HepG2 (cell line): ENCODE measurements around the gene AGAP1. TPM values are rescaled to one million over a fixed set of nuclear protein-coding genes. Genes with fewer than 3 reads are reported as not detected.
A peak's percentile ranks its signal among the peaks of the same experiment; 100 is the strongest.

Experiments used
- ATAC-seq: fragments of 200-7000 bp; cut with Tn5 transposase; 3 replicates; pipeline ENCODE4 v1.9.1; 2020; ENCODE audit warnings: mild to moderate bottlenecking, moderate library complexity
- BruUV-seq: library from RNA; stranded (reverse); fragments of 400-500 nt; replicated peaks from 2 replicates; lab custom pipeline; 2021; lab: Mats Ljungman, UMichigan
- CTCF ChIA-PET: fragments of 300-600 bp; formaldehyde crosslinking; extraction: SDS; loops from one replicate; lab custom pipeline; 2021; ENCODE audit warnings: low total read pairs, inconsistent platforms, low intra/inter-chr PET ratio; lab: Yijun Ruan, JAX
- POLR2A ChIA-PET: fragments of 350-600 bp; sonication (Branson Sonifier 250); formaldehyde crosslinking; loops from one replicate; lab custom pipeline; 2020; ENCODE audit warnings: antibody characterized with exemption, inconsistent platforms; lab: Yijun Ruan, JAX
- DNase-seq: peaks from one replicate; pipeline ENCODE4 v3.0.0-alpha.2; 2015; ENCODE audit warnings: low spot score
- FAIRE-seq: peaks from 3 replicates; lab custom pipeline; 2011; peaks lifted over from hg19 to GRCh38; lab: Jason Lieb, UNC
- H2AFZ ChIP-seq: one replicate; pipeline ENCODE4 v1.6.1; 2011; ENCODE audit warnings: low read length, inconsistent platforms
- H3K27ac ChIP-seq: fragments of 300-600 bp; 3 replicates; pipeline ENCODE4 v1.8.0; 2011; ENCODE audit warnings: mixed run types, mild to moderate bottlenecking, mixed read lengths, low read length, inconsistent platforms; ENCODE audit not compliant: insufficient read depth; ENCODE audit errors: extremely low read length
- H3K27me3 ChIP-seq, 2 experiments: fragments of 200-600 bp in 1 of 2; 2 replicates in 1 of 2; 3 replicates in 1 of 2; pipeline versions ENCODE4 v1.6.0 to v1.8.0; 2011; ENCODE audit warnings: low read length in 2 of 2, mild to moderate bottlenecking in 2 of 2, moderate library complexity in 2 of 2, inconsistent platforms in 1 of 2; ENCODE audit not compliant: insufficient read depth in 2 of 2, control insufficient read depth in 1 of 2
- H3K36me3 ChIP-seq, 2 experiments: fragments of 200-600 bp in 1 of 2; replicated peaks in 1 of 2; 2 replicates in 1 of 2; 3 replicates in 1 of 2; pipeline versions ENCODE4 v1.5.1 to v1.8.0; 2011; ENCODE audit warnings: low read length in 2 of 2, inconsistent platforms in 1 of 2; ENCODE audit not compliant: insufficient read depth in 2 of 2, control insufficient read depth in 1 of 2
- H3K4me1 ChIP-seq: 2 replicates; pipeline ENCODE4 v1.5.1; 2012; ENCODE audit warnings: low read length, inconsistent platforms; ENCODE audit not compliant: insufficient read depth
- H3K4me2 ChIP-seq: 2 replicates; pipeline ENCODE4 v1.6.0; 2011; ENCODE audit warnings: low read depth, low read length, inconsistent platforms
- H3K4me3 ChIP-seq, 3 experiments: fragments of 200-600 bp in 1 of 3; sonication (generic), shearing (Covaris generic) in 1 of 3; replicated peaks in 1 of 3; 2 replicates each; pipeline ENCODE4 v1.5.1; 2011 to 2016; ENCODE audit warnings: low read length in 3 of 3, inconsistent platforms in 2 of 3, low read depth in 2 of 3, mild to moderate bottlenecking in 2 of 3, control low read depth in 1 of 3, mixed read lengths in 1 of 3; ENCODE audit not compliant: insufficient read depth in 1 of 3
- H3K79me2 ChIP-seq: one replicate; pipeline ENCODE4 v1.6.1; 2011; ENCODE audit warnings: low read length, inconsistent platforms; ENCODE audit not compliant: insufficient read depth
- H3K9ac ChIP-seq: 2 replicates; pipeline ENCODE4 v1.6.0; 2011; ENCODE audit warnings: mild to moderate bottlenecking, low read depth, low read length, inconsistent platforms; ENCODE audit not compliant: insufficient read depth
- H3K9me3 ChIP-seq: 2 replicates; pipeline ENCODE4 v1.5.1; 2012; ENCODE audit warnings: mild to moderate bottlenecking, low read length
- H4K20me1 ChIP-seq: 2 replicates; pipeline ENCODE4 v1.6.0; 2011; ENCODE audit warnings: inconsistent platforms, mild to moderate bottlenecking, low read length, moderate library complexity; ENCODE audit not compliant: insufficient read depth
- BCL3 ChIP-seq: sonication (generic); formaldehyde crosslinking; IDR thresholded peaks from 2 replicates; pipeline ENCODE4 v1.5.1; 2020; ENCODE audit warnings: mild to moderate bottlenecking, missing genetic modification reagents, moderate library complexity
- ELF4 ChIP-seq: sonication (generic); formaldehyde crosslinking; IDR thresholded peaks from 2 replicates; pipeline ENCODE4 v1.5.0; 2020; ENCODE audit warnings: missing genetic modification reagents, mild to moderate bottlenecking, moderate library complexity, borderline replicate concordance
- HMG20A ChIP-seq: IDR thresholded peaks from 2 replicates; pipeline ENCODE4 v1.6.1; 2016; ENCODE audit warnings: borderline replicate concordance
- NFAT5 ChIP-seq: sonication (generic); formaldehyde crosslinking; IDR thresholded peaks from 2 replicates; pipeline ENCODE4 v1.4.0; 2020; ENCODE audit warnings: missing genetic modification reagents
- NONO ChIP-seq, 2 experiments: fragments of 450-650 bp in 1 of 2; sonication (generic) in 1 of 2; formaldehyde crosslinking in 1 of 2; IDR thresholded peaks in 1 of 2; conservative IDR thresholded peaks in 1 of 2; 2 replicates each; pipeline versions ENCODE4 v1.6.1 to v1.8.0; 2017 to 2022; ENCODE audit warnings: mild to moderate bottlenecking in 1 of 2, missing genetic modification reagents in 1 of 2, moderate library complexity in 1 of 2
- XRCC5 ChIP-seq: fragments of 200-400 bp; formaldehyde crosslinking; optimal IDR thresholded peaks from 2 replicates; pipeline ENCODE3; 2017; ENCODE audit warnings: mild to moderate bottlenecking, low read length
- ZNF460 ChIP-seq: sonication (generic); formaldehyde crosslinking; IDR thresholded peaks from 2 replicates; pipeline ENCODE4 v1.5.1; 2020; ENCODE audit warnings: missing genetic modification reagents, mild to moderate bottlenecking, borderline replicate concordance
- ZNF510 ChIP-seq: sonication (generic); formaldehyde crosslinking; IDR thresholded peaks from 2 replicates; pipeline ENCODE4 v1.4.0; 2020; ENCODE audit warnings: low read depth, mild to moderate bottlenecking, missing genetic modification reagents
- ZNF691 ChIP-seq: sonication (generic); formaldehyde crosslinking; IDR thresholded peaks from 2 replicates; pipeline ENCODE4 v1.4.0; 2020; ENCODE audit warnings: missing genetic modification reagents, low read depth, mild to moderate bottlenecking, borderline replicate concordance
- WGBS: methylation state at CpG from one replicate; pipeline ENCODE4 v1.1.6; 2017; ENCODE audit warnings: low lambda C conversion rate; 5-methylcytosine and 5-hydroxymethylcytosine counted together
- in situ Hi-C: cut with HindIII; loops from 2 replicates; pipeline ENCODE4 v1.10.0; 2017; ENCODE audit warnings: low pct_unique_long_range_greater_than_20kb; ENCODE audit not compliant: extremely low pct_ligation_motif_present
- intact Hi-C: fragments of 100-400 bp; cut with micrococcal nuclease; formaldehyde crosslinking; loops from one replicate; pipeline ENCODE4 v1.10.0; 2022; ENCODE audit not compliant: unreplicated experiment
- polyA plus RNA-seq, 8 experiments: library from polyadenylated mRNA; depleted of rRNA in 3 of 8; stranded (reverse) in 7 of 8; unstranded in 1 of 8; fragments of >200 nt; fragmentation: Illumina TruSeq in 4 of 8; extraction: Trizol in 4 of 8; gene quantifications; 2 replicates each; pipeline versions ENCODE4 v1.2.1 to v1.2.3, GENCODE V29; 2011 to 2016; ENCODE audit warnings: low read depth in 4 of 8, missing spikeins in 1 of 8, mixed read lengths in 1 of 8; ENCODE audit not compliant: insufficient read depth in 1 of 8
- total RNA-seq, 5 experiments: library from RNA; depleted of rRNA; stranded (reverse); fragments of >200 nt; fragmentation: Illumina TruSeq; extraction: Trizol; gene quantifications; 2 replicates each; pipeline ENCODE4 v1.2.3, GENCODE V29; 2016; ENCODE audit warnings: low read depth in 1 of 5
- TF ChIP-seq, protein P1 (sequence below): sonication (generic); formaldehyde crosslinking; IDR thresholded peaks from 2 replicates; pipeline ENCODE4 v1.5.0; 2020; ENCODE audit warnings: mild to moderate bottlenecking, missing genetic modification reagents

The AGAP1 gene
- total and polyA plus RNA-seq, 2 of the 13 experiments (the other 11 are each of a cell fraction or from before 2014, with no cell fraction given): 21.2 to 32.7 TPM

DNA sequence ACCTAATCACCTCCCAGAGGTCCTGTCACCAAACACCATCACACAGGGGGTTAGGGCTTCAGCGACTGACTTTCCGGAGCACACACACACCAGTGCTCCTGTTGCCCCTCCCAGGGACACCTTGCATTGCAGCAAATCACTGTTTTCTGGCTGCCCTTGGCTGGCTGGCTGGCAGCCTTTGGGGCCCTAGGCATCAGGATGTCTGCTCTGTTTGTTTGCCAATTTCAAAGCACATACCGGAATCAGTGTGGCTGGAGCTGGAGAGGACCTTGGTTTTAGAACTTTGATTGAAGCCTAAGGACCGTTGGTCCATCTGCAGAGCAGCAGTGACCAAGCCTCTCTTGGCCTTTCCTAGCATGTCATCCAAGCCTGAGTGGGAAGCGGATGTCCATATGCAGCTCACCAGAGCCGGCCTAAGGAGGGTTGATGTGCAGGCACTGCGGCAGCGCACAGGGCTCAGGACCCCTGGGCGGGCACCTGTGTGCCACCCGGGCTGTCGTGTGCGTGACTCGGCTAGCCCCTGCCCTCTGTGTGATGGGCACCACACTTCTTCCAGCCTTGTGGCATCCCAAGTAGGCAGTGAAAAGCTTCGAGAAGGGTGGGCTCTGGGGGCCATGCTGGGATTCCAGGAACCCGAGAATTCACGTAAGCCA, 612.2 kb downstream of the AGAP1 start (continued):
- TF ChIP-seq, protein P1, sequence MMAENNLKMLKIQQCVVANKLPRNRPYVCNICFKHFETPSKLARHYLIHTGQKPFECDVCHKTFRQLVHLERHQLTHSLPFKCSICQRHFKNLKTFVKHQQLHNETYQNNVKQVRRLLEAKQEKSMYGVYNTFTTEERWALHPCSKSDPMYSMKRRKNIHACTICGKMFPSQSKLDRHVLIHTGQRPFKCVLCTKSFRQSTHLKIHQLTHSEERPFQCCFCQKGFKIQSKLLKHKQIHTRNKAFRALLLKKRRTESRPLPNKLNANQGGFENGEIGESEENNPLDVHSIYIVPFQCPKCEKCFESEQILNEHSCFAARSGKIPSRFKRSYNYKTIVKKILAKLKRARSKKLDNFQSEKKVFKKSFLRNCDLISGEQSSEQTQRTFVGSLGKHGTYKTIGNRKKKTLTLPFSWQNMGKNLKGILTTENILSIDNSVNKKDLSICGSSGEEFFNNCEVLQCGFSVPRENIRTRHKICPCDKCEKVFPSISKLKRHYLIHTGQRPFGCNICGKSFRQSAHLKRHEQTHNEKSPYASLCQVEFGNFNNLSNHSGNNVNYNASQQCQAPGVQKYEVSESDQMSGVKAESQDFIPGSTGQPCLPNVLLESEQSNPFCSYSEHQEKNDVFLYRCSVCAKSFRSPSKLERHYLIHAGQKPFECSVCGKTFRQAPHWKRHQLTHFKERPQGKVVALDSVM (CRISPR knock-in tag): no peak
- TF ChIP-seq XRCC5: no peak

DNA sequence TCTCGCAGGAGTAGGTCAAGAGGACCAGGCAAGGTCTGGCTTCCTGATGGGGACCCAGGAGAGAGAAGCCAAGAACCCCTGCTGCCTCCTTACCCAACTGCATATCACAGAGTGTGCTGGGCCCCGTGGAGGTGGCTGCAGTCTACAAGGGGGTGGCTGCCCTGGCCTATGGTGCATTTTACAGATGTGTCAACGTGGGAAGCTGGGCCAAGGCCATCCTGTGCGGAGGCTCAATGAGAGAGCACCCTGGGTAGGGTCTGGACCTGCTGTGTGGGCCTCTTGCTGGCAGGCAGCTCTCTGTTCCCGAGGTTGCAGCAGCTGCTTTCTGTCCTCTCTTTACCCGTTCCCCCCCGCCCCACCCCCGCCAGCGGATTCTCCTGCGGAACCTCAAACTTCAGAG, 612.9 kb downstream of the AGAP1 start:
- no peaks in the 10 kb centered on the region for H3K79me2 ChIP-seq
- ATAC-seq (peak; percentile 34), FAIRE-seq (no peak), DNase-seq (no peak)
- no peak overlapping the region for H3K4me2 ChIP-seq
- no peaks in the 10 kb centered on the region for H3K9me3 ChIP-seq
- H3K9ac ChIP-seq: no peak overlapping the region
- in situ Hi-C loops (no loop called here), intact Hi-C loops (no loop called here)
- no peak overlapping the region for H3K27ac ChIP-seq
- H2AFZ ChIP-seq: no peak overlapping the region
- 83% methylated on average over 9 of the region's 10 CpGs for WGBS
- peaks cover 27% of the 10 kb centered on the region for H4K20me1 ChIP-seq
- no peak overlapping the region for H3K4me3 ChIP-seq
- H3K36me3 ChIP-seq: no peaks in the 10 kb centered on the region
- no TSS peak for BruUV-seq
- CTCF ChIA-PET: no interaction called here
- POLR2A ChIA-PET: no interaction called here
- H3K4me1 ChIP-seq: peaks cover 27% of the 10 kb centered on the region
- H3K27me3 ChIP-seq: no peaks in the 10 kb centered on the region
- no peak for TF ChIP-seq BCL3 (CRISPR knock-in tag)
- TF ChIP-seq ELF4 (CRISPR knock-in tag): no peak
- no peak for TF ChIP-seq ZNF460 (CRISPR knock-in tag)
- no peak for TF ChIP-seq ZNF510 (CRISPR knock-in tag)
- TF ChIP-seq NONO (IDR thresholded peaks at IDR 0.05): no peak
- TF ChIP-seq NONO (CRISPR knock-in tag; conservative IDR thresholded peaks at IDR 0.05): no peak
- TF ChIP-seq NFAT5 (CRISPR knock-in tag): no peak
- peak; percentile 92 for TF ChIP-seq ZNF691 (CRISPR knock-in tag)
- no peak for TF ChIP-seq HMG20A (CRISPR knock-in tag)
